Psoas muscle (tissue), 8 donors: ENCODE measurements around the gene ATG4C. TPM values are rescaled to one million over a fixed set of nuclear protein-coding genes. Genes with fewer than 3 reads are reported as not detected.

Experiments used
- ATAC-seq, 4 donors: fragments of 200-7000 bp; cut with Tn5 transposase; one replicate each; pipeline ENCODE4 v1.9.1; 2020; ENCODE audit warnings: moderate library complexity in 3 of 4, mild to moderate bottlenecking in 2 of 4
- DNase-seq, 2 donors: peaks; one replicate each; pipeline ENCODE4 v3.0.0-alpha.2; 2020
- H3K27ac ChIP-seq: fragments of 200-600 bp; one replicate; pipeline ENCODE4 v1.8.0; 2022
- H3K27me3 ChIP-seq, 3 donors: fragments of 200-600 bp in 1 of 3; one replicate each; pipeline versions ENCODE4 v1.6.1 to v1.8.0; 2013 to 2022; ENCODE audit warnings: low read length in 2 of 3, mild to moderate bottlenecking in 2 of 3, moderate library complexity in 1 of 3; ENCODE audit not compliant: insufficient read depth in 3 of 3
- H3K36me3 ChIP-seq, 2 donors: fragments of 200-600 bp in 1 of 2; one replicate each; pipeline versions ENCODE4 v1.6.1 to v1.8.0; 2013 to 2022; ENCODE audit warnings: low read depth in 1 of 2, mild to moderate bottlenecking in 1 of 2, moderate library complexity in 1 of 2; ENCODE audit not compliant: insufficient read depth in 1 of 2
- H3K4me1 ChIP-seq: fragments of 200-600 bp; one replicate; pipeline ENCODE4 v1.8.0; 2022
- H3K4me3 ChIP-seq: fragments of 200-600 bp; one replicate; pipeline ENCODE4 v1.8.0; 2022; ENCODE audit warnings: mild to moderate bottlenecking
- H3K9me3 ChIP-seq: fragments of 200-600 bp; one replicate; pipeline ENCODE4 v1.8.0; 2022
- CTCF ChIP-seq: fragments of 200-600 bp; IDR thresholded peaks from one replicate; pipeline ENCODE4 v1.8.0; 2022; ENCODE audit warnings: antibody characterized with exemption
- WGBS, 3 donors: extraction: QIAGEN DNeasy Blood & Tissue Kit; methylation state at CpG; one replicate each; pipeline versions ENCODE4 v1.1.6 to v1.1.7; 2013; 5-methylcytosine and 5-hydroxymethylcytosine counted together
- intact Hi-C, 2 donors: fragments of 100-400 bp; cut with DNase I; formaldehyde crosslinking; loops; one replicate each; pipeline versions ENCODE4 v1.11.0 to v1.14.2; 2022
- polyA plus RNA-seq, 3 donors: library from polyadenylated mRNA; stranded (reverse); fragments of 200-250 nt; gene quantifications; one replicate each; pipeline ENCODE4 v1.2.3, GENCODE V29; 2013
- total RNA-seq, 4 donors: library from RNA; stranded (reverse); fragmentation: NEBNext Ultra II Directional in 2 of 4; extraction: Animal tissue kit (Norgen Biotek cat#: 25700) in 2 of 4; gene quantifications; one replicate each; pipeline versions ENCODE4 v1.2.1 to v1.2.4, GENCODE V29; 2021 to 2023
- donor health status: healthy with polysubstance abuse.
- donor health status: DM: no; HTN: no; CAD: no; lungs with moderate emphysema.
- donor health status: Bipolar disorder and iron deficiency.
- donor health status: healthy.
- donor health status: DM: yes; HTN: yes; CAD: no.
- donor health status: DM: no; HTN: no; CAD: no.
- donor health status: DM: no; HTN: no; CAD: no.
- donor health status: DM: yes; HTN: yes; CAD: no.

ATG4C gene
- total and polyA plus RNA-seq, 7 donors, result 3.3 to 8.3 (median 5.1) TPM

- 93 to 99% (median 98%) methylated on average over 1 of the region's 1 CpG for WGBS, 3 donors
- no peak for TF ChIP-seq CTCF
- H3K9me3 ChIP-seq, result no peaks in the 10 kb centered on the region
- peaks cover 0 to 23% of the 10 kb centered on the region in 2 donors for H3K36me3 ChIP-seq
- no peak for DNase-seq
- intact Hi-C loops, result no loop called here
- no peak overlapping the region for H3K4me3 ChIP-seq
- no peaks in the 10 kb centered on the region for H3K4me1 ChIP-seq
- no peak overlapping the region for H3K27ac ChIP-seq
- no peaks in the 10 kb centered on the region for H3K27me3 ChIP-seq
- no peak for ATAC-seq
Measured at GRCh38 chr1:62834400-62834961, 50.5 kb downstream of the ATG4C start.

GRCh38 chr1:62836856-62837540 is 53.1 kb downstream of the ATG4C start:
- ATAC-seq, result no peak
- Histone ChIP-seq H3K27me3 (no peaks in the 10 kb centered on the region), H3K4me1 (no peaks in the 10 kb centered on the region), H3K36me3 (peaks cover 0 to 23% of the 10 kb centered on the region in 2 donors), H3K4me3 (no peak overlapping the region), H3K9me3 (no peaks in the 10 kb centered on the region), H3K27ac (no peak overlapping the region)
- intact Hi-C loops, result loop anchor here in 1 of 2 donors (5.0 kb wide), 1 partner anchor 605 kb away; no protein-coding TSS in a partner anchor
- no peak for TF ChIP-seq CTCF
- no peak for DNase-seq

GRCh38 chr1:62840555-62840954 is 56.6 kb downstream of the ATG4C start:
- ATAC-seq (no peak), DNase-seq (no peak)
- Histone ChIP-seq H3K4me3 (no peak overlapping the region), H3K36me3 (no peaks in the 10 kb centered on the region), H3K9me3 (no peaks in the 10 kb centered on the region), H3K27ac (no peak overlapping the region), H3K27me3 (no peaks in the 10 kb centered on the region), H3K4me1 (no peaks in the 10 kb centered on the region)
- 92 to 96% (median 93%) methylated on average over 1 of the region's 1 CpG for WGBS, 3 donors
- intact Hi-C loops, result loop anchor here (5.0 to 10.0 kb wide), 4 partner anchors 604 to 1404 kb away; no protein-coding TSS in a partner anchor
- TF ChIP-seq CTCF, result no peak

GRCh38 chr1:62841587-62842169 is 57.7 kb downstream of the ATG4C start:
- peak; percentile 73 for TF ChIP-seq CTCF
- Histone ChIP-seq H3K36me3 (no peaks in the 10 kb centered on the region), H3K4me1 (no peaks in the 10 kb centered on the region), H3K4me3 (no peak overlapping the region), H3K27me3 (no peaks in the 10 kb centered on the region), H3K27ac (no peak overlapping the region), H3K9me3 (no peaks in the 10 kb centered on the region)
- intact Hi-C loops, result loop anchor here (5.0 to 10.0 kb wide), 4 partner anchors 603 to 1403 kb away; no protein-coding TSS in a partner anchor
- ATAC-seq (peak; percentile 75 to 92 (median 82)), DNase-seq (no peak)
- 0 to 3% (median 1%) methylated on average over 3 of the region's 3 CpGs for WGBS, 3 donors
